NCI-H2227 treated with DMSO at 0.1 percent for 48 hours (cell line): ENCODE measurements around the gene TNIP1.

Experiments used
- DNase-seq: peaks from one replicate; lab custom pipeline; 2025; lab: John Stamatoyannopoulos, UW

Gene TNIP1

GRCh38 chr5:151080613-151081430 is at the start of gene TNIP1:
Gene TNIP1 (minus strand): TSS chr5:151081034. CDS start chr5:151065095, 15,939 bp downstream.
- peak; percentile 48 for DNase-seq

GRCh38 chr5:151130235-151130921 is 49.5 kb upstream of the TNIP1 start:
- no peak for DNase-seq

GRCh38 chr5:151128817-151129216 is 48.0 kb upstream of the TNIP1 start:
- no peak for DNase-seq

- DNase-seq: no peak
Measured at GRCh38 chr5:151127926-151128325, 47.1 kb upstream of the TNIP1 start.

- DNase-seq: peak; percentile 29
Measured at GRCh38 chr5:151126199-151126645, 45.4 kb upstream of the TNIP1 start.

GRCh38 chr5:151125421-151125820 is 44.6 kb upstream of the TNIP1 start:
- no peak for DNase-seq

GRCh38 chr5:151123897-151124751 is 43.3 kb upstream of the TNIP1 start:
- no peak for DNase-seq

GRCh38 chr5:151122828-151123227 is 42.0 kb upstream of the TNIP1 start:
- DNase-seq: no peak

GRCh38 chr5:151121665-151122064 is 40.8 kb upstream of the TNIP1 start:
- no peak for DNase-seq

- no peak for DNase-seq
Measured at GRCh38 chr5:151121095-151121494, 40.3 kb upstream of the TNIP1 start.

GRCh38 chr5:151118913-151119575 is 38.2 kb upstream of the TNIP1 start:
- no peak for DNase-seq

GRCh38 chr5:151115272-151115905 is 34.6 kb upstream of the TNIP1 start:
- DNase-seq: peak; percentile 9

GRCh38 chr5:151113651-151114050 is 32.8 kb upstream of the TNIP1 start:
- no peak for DNase-seq

GRCh38 chr5:151110992-151111391 is 30.2 kb upstream of the TNIP1 start:
- no peak for DNase-seq

GRCh38 chr5:151110122-151110681 is 29.4 kb upstream of the TNIP1 start:
- DNase-seq: no peak

GRCh38 chr5:151108566-151108965 is 27.7 kb upstream of the TNIP1 start:
- DNase-seq: no peak

- no peak for DNase-seq
Measured at GRCh38 chr5:151107738-151108520, 27.1 kb upstream of the TNIP1 start.

- no peak for DNase-seq
Measured at GRCh38 chr5:151107084-151107483, 26.2 kb upstream of the TNIP1 start.

- no peak for DNase-seq
Measured at GRCh38 chr5:151106509-151106908, 25.7 kb upstream of the TNIP1 start.

- no peak for DNase-seq
Measured at GRCh38 chr5:151106043-151106442, 25.2 kb upstream of the TNIP1 start.
